ENCODE data around the gene CNGB1.

DNA sequence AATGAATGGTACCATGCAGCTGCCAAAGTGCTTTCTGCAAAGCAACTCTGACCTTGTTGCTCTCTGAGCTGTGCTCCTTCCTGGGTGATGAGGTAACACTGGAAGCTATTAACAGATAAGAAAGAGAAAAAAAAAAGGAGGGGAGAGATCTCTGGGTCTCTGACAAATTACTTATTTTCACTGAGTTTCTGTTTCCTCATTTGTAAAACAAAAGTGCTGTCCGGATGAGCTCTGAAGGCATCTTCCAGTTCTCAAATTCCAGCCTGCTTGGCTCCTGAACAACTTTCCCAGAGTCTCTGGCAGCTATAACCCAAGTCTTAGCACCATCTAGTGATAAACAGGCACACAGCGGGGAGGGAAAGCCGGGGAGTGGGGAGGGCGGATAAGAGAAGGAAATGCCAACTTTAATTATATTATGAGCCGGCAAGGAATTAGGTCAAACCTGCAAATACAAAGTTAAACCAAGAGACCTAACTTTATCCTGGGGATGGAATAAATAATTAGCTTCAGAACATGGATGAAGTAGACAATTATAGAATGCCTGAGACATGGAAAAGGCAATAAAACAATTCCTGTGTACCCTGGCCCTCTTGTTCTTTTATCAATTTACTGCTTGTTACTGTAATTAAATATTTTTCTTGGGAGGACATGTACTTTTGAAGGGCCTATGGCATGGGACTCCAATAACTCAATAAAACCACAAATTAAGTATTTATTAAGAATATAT, 107.3 kb downstream of the CNGB1 start:
- TF ChIP-seq, protein P1, sequence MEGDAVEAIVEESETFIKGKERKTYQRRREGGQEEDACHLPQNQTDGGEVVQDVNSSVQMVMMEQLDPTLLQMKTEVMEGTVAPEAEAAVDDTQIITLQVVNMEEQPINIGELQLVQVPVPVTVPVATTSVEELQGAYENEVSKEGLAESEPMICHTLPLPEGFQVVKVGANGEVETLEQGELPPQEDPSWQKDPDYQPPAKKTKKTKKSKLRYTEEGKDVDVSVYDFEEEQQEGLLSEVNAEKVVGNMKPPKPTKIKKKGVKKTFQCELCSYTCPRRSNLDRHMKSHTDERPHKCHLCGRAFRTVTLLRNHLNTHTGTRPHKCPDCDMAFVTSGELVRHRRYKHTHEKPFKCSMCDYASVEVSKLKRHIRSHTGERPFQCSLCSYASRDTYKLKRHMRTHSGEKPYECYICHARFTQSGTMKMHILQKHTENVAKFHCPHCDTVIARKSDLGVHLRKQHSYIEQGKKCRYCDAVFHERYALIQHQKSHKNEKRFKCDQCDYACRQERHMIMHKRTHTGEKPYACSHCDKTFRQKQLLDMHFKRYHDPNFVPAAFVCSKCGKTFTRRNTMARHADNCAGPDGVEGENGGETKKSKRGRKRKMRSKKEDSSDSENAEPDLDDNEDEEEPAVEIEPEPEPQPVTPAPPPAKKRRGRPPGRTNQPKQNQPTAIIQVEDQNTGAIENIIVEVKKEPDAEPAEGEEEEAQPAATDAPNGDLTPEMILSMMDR (IDR thresholded peaks at IDR 0.05; ENCODE audit: insufficient read depth, low read length, poor library complexity, severe bottlenecking), result no peak
- no peak for TF ChIP-seq EZH2phosphoT487 (conservative IDR thresholded peaks at IDR 0.05; ENCODE audit: low read length)

Measured in SU-DHL-6 (cell line).